MM.1S (cell line): ENCODE results near the gene TSR1.

ENCODE experiments used
- DNase-seq: peaks from one replicate; pipeline ENCODE4 v3.0.0-alpha.2; 2015
- H2AFZ ChIP-seq: fragments of 300-600 bp; sonication (generic); 2 replicates; pipeline ENCODE4 v1.6.0; 2016; ENCODE audit warnings: antibody characterized with exemption, low read length
- H3F3A ChIP-seq: fragments of 300-600 bp; sonication (generic); 2 replicates; pipeline ENCODE4 v1.6.1; 2016; ENCODE audit warnings: mild to moderate bottlenecking, antibody characterized with exemption, low read length, moderate library complexity, mixed read lengths; ENCODE audit not compliant: insufficient read depth
- H3K27ac ChIP-seq: fragments of 300-600 bp; sonication (generic); 2 replicates; pipeline ENCODE4 v1.5.1; 2016; ENCODE audit warnings: mild to moderate bottlenecking, low read length
- H3K27me3 ChIP-seq: fragments of 300-600 bp; sonication (generic); replicated peaks from 2 replicates; pipeline ENCODE4 v1.6.0; 2016; ENCODE audit warnings: low read length; ENCODE audit not compliant: insufficient read depth
- H3K36me3 ChIP-seq: fragments of 300-600 bp; sonication (generic); replicated peaks from 2 replicates; pipeline ENCODE4 v1.6.1; 2016; ENCODE audit warnings: mild to moderate bottlenecking, low read length, mixed read lengths; ENCODE audit not compliant: insufficient read depth
- H3K4me1 ChIP-seq: fragments of 300-600 bp; sonication (generic); 2 replicates; pipeline ENCODE4 v1.6.1; 2016; ENCODE audit warnings: low read length, mixed read lengths
- H3K4me2 ChIP-seq: fragments of 300-600 bp; sonication (generic); 2 replicates; pipeline ENCODE4 v1.6.0; 2016; ENCODE audit warnings: low read depth, low read length
- H3K4me3 ChIP-seq: fragments of 300-600 bp; sonication (generic); 2 replicates; pipeline ENCODE4 v1.5.1; 2016; ENCODE audit warnings: low read length, mixed read lengths
- H3K79me2 ChIP-seq: fragments of 300-600 bp; sonication (generic); 2 replicates; pipeline ENCODE4 v1.6.1; 2016; ENCODE audit warnings: mixed run types, low read length, mixed read lengths
- H3K9ac ChIP-seq: fragments of 300-600 bp; sonication (generic); 2 replicates; pipeline ENCODE4 v1.6.1; 2016; ENCODE audit warnings: low read length, mixed read lengths
- H3K9me2 ChIP-seq: fragments of 300-600 bp; sonication (generic); replicated peaks from 2 replicates; pipeline ENCODE4 v1.6.1; 2016; ENCODE audit warnings: mild to moderate bottlenecking, low read length, mixed read lengths; ENCODE audit not compliant: insufficient read depth
- H3K9me3 ChIP-seq: fragments of 300-600 bp; sonication (generic); replicated peaks from 2 replicates; pipeline ENCODE4 v1.6.1; 2016; ENCODE audit warnings: mild to moderate bottlenecking, low read length, mixed read lengths; ENCODE audit not compliant: insufficient read depth
- H4K20me1 ChIP-seq: fragments of 300-600 bp; sonication (generic); 2 replicates; pipeline ENCODE4 v1.6.1; 2016; ENCODE audit warnings: mild to moderate bottlenecking, low read length, moderate library complexity, mixed read lengths; ENCODE audit not compliant: insufficient read depth
- CTCF ChIP-seq: fragments of 300-600 bp; sonication (generic); IDR thresholded peaks from 2 replicates; pipeline ENCODE4 v1.5.1; 2016; ENCODE audit warnings: antibody characterized with exemption, low read length, mixed read lengths
- EZH2 ChIP-seq: fragments of 300-600 bp; sonication (generic); optimal IDR thresholded peaks from 2 replicates; pipeline ENCODE3; 2017; ENCODE audit warnings: low read depth, mild to moderate bottlenecking, antibody characterized with exemption, low read length, mixed read lengths
- EZH2phosphoT487 ChIP-seq: fragments of 300-600 bp; sonication (generic); IDR thresholded peaks from 2 replicates; pipeline ENCODE4 v1.6.1; 2018; ENCODE audit warnings: antibody characterized with exemption, low read length

The TSR1 gene

GRCh38 chr17:2337544-2338314, 1.5 kb upstream of the TSR1 start:
- H3K27me3 ChIP-seq, result no peaks in the 10 kb centered on the region
- H3K4me3 ChIP-seq, result peak overlapping the region; percentile 85
- no peak for TF ChIP-seq CTCF
- TF ChIP-seq EZH2phosphoT487, result no peak
- TF ChIP-seq EZH2, result no peak
- H3K9ac ChIP-seq, result peak overlapping the region; percentile 18; the same call in 1 of the 2 replicates
- peaks cover 17% of the 10 kb centered on the region for H3K36me3 ChIP-seq
- no peaks in the 10 kb centered on the region for H3K9me2 ChIP-seq
- H3F3A ChIP-seq, result peaks cover 12% of the 10 kb centered on the region
- H3K9me3 ChIP-seq, result no peaks in the 10 kb centered on the region
- H2AFZ ChIP-seq, result peak overlapping the region; percentile 67
- no peaks in the 10 kb centered on the region for H4K20me1 ChIP-seq
- DNase-seq, result peak; percentile 40
- H3K79me2 ChIP-seq, result peaks cover 36% of the 10 kb centered on the region
- H3K4me2 ChIP-seq, result peak overlapping the region; percentile 77
- peaks cover 12% of the 10 kb centered on the region; the same call in 1 of the 2 replicates for H3K4me1 ChIP-seq
- no peak overlapping the region for H3K27ac ChIP-seq

- Histone ChIP-seq H3K4me2 (peak within 1 kb of the TSS; percentile 100), H3K4me1 (peaks cover 12% of the 10 kb centered on the region; the same call in 1 of the 2 replicates), H2AFZ (peak within 1 kb of the TSS; percentile 97), H3K27me3 (no peaks in the 10 kb centered on the region), H3F3A (peaks cover 12% of the 10 kb centered on the region), H3K4me3 (peak within 1 kb of the TSS; percentile 85), H3K9ac (peak within 1 kb of the TSS; percentile 86), H3K27ac (peak within 1 kb of the TSS; percentile 53), H3K79me2 (peaks cover 41% of the 10 kb centered on the region), H3K9me3 (no peaks in the 10 kb centered on the region), H3K36me3 (peaks cover 21% of the 10 kb centered on the region), H3K9me2 (no peaks in the 10 kb centered on the region), H4K20me1 (no peaks in the 10 kb centered on the region)
- TF ChIP-seq EZH2phosphoT487 (no peak), EZH2 (no peak), CTCF (no peak)
- no peak for DNase-seq
Measured at GRCh38 chr17:2336852-2337543, 741 bp upstream of the TSR1 start, which contains the start of gene SGSM2. Gene SGSM2, plus strand, starts transcription at chr17:2337501. Its CDS starts 188 bp downstream, at chr17:2337689.

GRCh38 chr17:2335726-2336214, 487 bp downstream of the TSR1 start:
- Histone ChIP-seq H3K4me1 (peaks cover 12% of the 10 kb centered on the region; the same call in 1 of the 2 replicates), H3K27me3 (no peaks in the 10 kb centered on the region), H4K20me1 (no peaks in the 10 kb centered on the region), H3K9me2 (no peaks in the 10 kb centered on the region), H3K79me2 (peaks cover 52% of the 10 kb centered on the region), H3F3A (peaks cover 12% of the 10 kb centered on the region), H3K9me3 (no peaks in the 10 kb centered on the region), H3K4me3 (peak overlapping the region; percentile 85), H3K27ac (peak overlapping the region; percentile 53; the same call in 1 of the 2 replicates), H3K4me2 (peak overlapping the region; percentile 100), H2AFZ (peak overlapping the region; percentile 97; the same call in 1 of the 2 replicates), H3K36me3 (peaks cover 34% of the 10 kb centered on the region), H3K9ac (peak overlapping the region; percentile 86)
- no peak for DNase-seq
- TF ChIP-seq EZH2 (no peak), EZH2phosphoT487 (no peak), CTCF (no peak)
